Measurements from ENCODE around the gene PSRC1. TPM values are rescaled to one million over a fixed set of nuclear protein-coding genes. Genes with fewer than 3 reads are reported as not detected.

PSRC1 gene
- total and polyA plus RNA-seq, 2 experiments from 2014 or later, result 55.0 to 61.1 TPM

GRCh38 chr1:109255678-109256077, 27.3 kb downstream of the PSRC1 start:
- DNase-seq (ENCODE audit: low spot score) (no peak), ATAC-seq (no peak)
- no peaks in the 10 kb centered on the region for H3K27me3 ChIP-seq (ENCODE audit: insufficient read depth)
- Mint-ChIP-seq H3K9me3 (peaks cover 16% of the 10 kb centered on the region; the same call in 2 of the 3 replicates), H3K27me3 (ENCODE audit: insufficient read depth, low read depth, poor library complexity) (peaks cover 22% of the 10 kb centered on the region), H3K27ac (no peak overlapping the region), H3K4me1 (peaks cover 43% of the 10 kb centered on the region), H3K36me3 (ENCODE audit: low read depth) (peaks cover 25% of the 10 kb centered on the region), H3K4me3 (no peak overlapping the region; the same call in 2 of the 3 replicates)
- no peaks in the 10 kb centered on the region; the same call in 1 of the 2 replicates for H4K20me1 ChIP-seq (replicated peaks; ENCODE audit: insufficient read depth)
- TF ChIP-seq CTCF (conservative IDR thresholded peaks at IDR 0.05; ENCODE audit: low read depth in 2 of 2) (no peak), ZNF114 (CRISPR knock-in tag; IDR thresholded peaks at IDR 0.05) (no peak), EZH2 (IDR thresholded peaks at IDR 0.05; ENCODE audit: low read depth, unreplicated experiment) (no peak), POLR2AphosphoS5 (IDR thresholded peaks at IDR 0.05; ENCODE audit: low read depth) (no peak), EZH2phosphoT487 (IDR thresholded peaks at IDR 0.05; ENCODE audit: unreplicated experiment) (no peak), NANOG (IDR thresholded peaks at IDR 0.05; ENCODE audit: borderline replicate concordance) (no peak), CREB1 (CRISPR knock-in tag; IDR thresholded peaks at IDR 0.05; ENCODE audit: low read depth) (no peak), REST (IDR thresholded peaks at IDR 0.05; ENCODE audit: unreplicated experiment) (no peak), ETS1 (IDR thresholded peaks at IDR 0.05) (no peak), JUNB (IDR thresholded peaks at IDR 0.05; ENCODE audit: unreplicated experiment) (no peak), ZNF331 (CRISPR knock-in tag; IDR thresholded peaks at IDR 0.05; ENCODE audit: low read depth) (no peak), ZNF462 (CRISPR knock-in tag; IDR thresholded peaks at IDR 0.05) (no peak), STAT1 (IDR thresholded peaks at IDR 0.05; ENCODE audit: unreplicated experiment) (no peak)
- H3K79me2 ChIP-seq (replicated peaks; ENCODE audit: insufficient read depth), result peaks cover 19% of the 10 kb centered on the region; the same call in 1 of the 2 replicates
- H3K27ac ChIP-seq (ENCODE audit: low read depth), result no peak overlapping the region
- no peaks in the 10 kb centered on the region for H3K9me2 ChIP-seq (ENCODE audit: insufficient read depth)
- no peaks in the 10 kb centered on the region for H3F3A ChIP-seq (replicated peaks; ENCODE audit: low read depth)
- H3K4me3 ChIP-seq, result no peak overlapping the region
- no peak overlapping the region for H2AFZ ChIP-seq
- H3K36me3 ChIP-seq (ENCODE audit: insufficient read depth), result no peaks in the 10 kb centered on the region; the same call in 1 of the 2 replicates
- no peak overlapping the region; the same call in 1 of the 2 replicates for H3K4me2 ChIP-seq
- H3K4me1 ChIP-seq (ENCODE audit: insufficient read depth), result peaks cover 25% of the 10 kb centered on the region

Measured in GM23338 (cell line).